HG03045 (cell line): ENCODE results near the gene GOLGA6D.
"Not testable (repeated sequence)": the region's sequence is repeated elsewhere in the genome, so short reads cannot be mapped to it uniquely, and the experiment has no call there.

Experiments used
- ATAC-seq: cut with Tn5 transposase; IDR thresholded peaks from one replicate; pipeline ENCODE4 v1.9.1; 2021; ENCODE audit warnings: mild to moderate bottlenecking, moderate library complexity; ENCODE audit not compliant: unreplicated experiment

The GOLGA6D gene

GRCh38 chr15:75332093-75332492 lies 49.5 kb downstream of the GOLGA6D start:
- ATAC-seq, result not testable (repeated sequence)

- not testable (repeated sequence) for ATAC-seq
These were observed 51.2 kb downstream of the GOLGA6D start for GRCh38 chr15:75333654-75334419.

- no peak for ATAC-seq
These were observed 52.7 kb downstream of the GOLGA6D start for GRCh38 chr15:75335313-75335704.

GRCh38 chr15:75335705-75336355 lies 53.2 kb downstream of the GOLGA6D start, which contains the start of gene COMMD4:
COMMD4 (plus strand) TSS chr15:75336063; CDS start chr15:75336090, 27 bp downstream.
- peak; percentile 77 for ATAC-seq

GRCh38 chr15:75338661-75339240 lies 56.1 kb downstream of the GOLGA6D start:
- ATAC-seq, result no peak

- no peak for ATAC-seq
These were observed 57.1 kb downstream of the GOLGA6D start for GRCh38 chr15:75339531-75340240.

- ATAC-seq, result no peak
These were observed 59.6 kb downstream of the GOLGA6D start for GRCh38 chr15:75342221-75342620.

- ATAC-seq, result not testable (repeated sequence)
These were observed 61.3 kb downstream of the GOLGA6D start for GRCh38 chr15:75343953-75344352.
